Gastroesophageal sphincter (tissue), 3 donors: ENCODE data around the gene FNDC3B.

ENCODE experiments used
- CTCF ChIP-seq, 4 experiments: fragments of 200-600 bp in 2 of 4; fragments of 450-650 bp in 2 of 4; sonication (generic) in 1 of 4; IDR thresholded peaks; one replicate each; pipeline ENCODE4 v1.5.1; 2017 to 2019; ENCODE audit warnings: antibody characterized with exemption in 4 of 4, mild to moderate bottlenecking in 2 of 4, moderate library complexity in 2 of 4
- EP300 ChIP-seq: sonication (generic); formaldehyde crosslinking; IDR thresholded peaks from one replicate; pipeline ENCODE4 v1.6.1; 2017; ENCODE audit warnings: antibody characterized with exemption, mild to moderate bottlenecking
- POLR2A ChIP-seq, 2 donors: fragments of 450-650 bp; IDR thresholded peaks; one replicate each; pipeline ENCODE4 v1.6.1; 2017; ENCODE audit warnings: antibody characterized with exemption in 2 of 2, mild to moderate bottlenecking in 2 of 2, moderate library complexity in 1 of 2
- POLR2AphosphoS5 ChIP-seq: sonication (generic); formaldehyde crosslinking; IDR thresholded peaks from one replicate; pipeline ENCODE4 v1.6.1; 2017; ENCODE audit warnings: antibody characterized with exemption

DNA sequence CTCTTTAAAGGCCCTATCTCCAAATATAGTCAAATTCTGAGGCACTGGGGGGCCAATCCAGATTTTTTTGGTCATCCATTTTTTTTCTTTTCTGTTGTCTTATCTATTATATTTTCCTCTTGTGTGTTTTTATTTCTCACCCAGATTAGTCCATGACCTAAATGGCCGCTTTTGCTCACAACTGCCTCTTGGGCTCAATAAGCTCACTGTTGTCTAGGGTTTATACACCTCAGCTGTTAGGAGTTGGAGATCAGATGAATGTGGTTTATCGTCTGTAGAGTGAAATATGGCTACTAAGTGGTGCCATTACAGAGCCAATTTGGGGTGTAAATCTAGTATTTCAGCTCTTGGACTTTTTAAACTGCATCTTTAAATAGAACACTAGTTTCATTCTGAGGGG is 235.5 kb downstream of the FNDC3B start:
- no peak for TF ChIP-seq EP300
- TF ChIP-seq CTCF (IDR thresholded peaks at IDR 0.05) = no peak
- no peak for TF ChIP-seq POLR2A (IDR thresholded peaks at IDR 0.05)
- no peak for TF ChIP-seq POLR2AphosphoS5
